ENCODE results near the gene HOXD8. TPM values are rescaled to one million over a fixed set of nuclear protein-coding genes. Genes with fewer than 3 reads are reported as not detected.

HOXD8 gene
- total RNA-seq, 6 donors from 2014 or later: 0.43 to 2.3 (median 0.74) TPM; not detected in 1

DNA sequence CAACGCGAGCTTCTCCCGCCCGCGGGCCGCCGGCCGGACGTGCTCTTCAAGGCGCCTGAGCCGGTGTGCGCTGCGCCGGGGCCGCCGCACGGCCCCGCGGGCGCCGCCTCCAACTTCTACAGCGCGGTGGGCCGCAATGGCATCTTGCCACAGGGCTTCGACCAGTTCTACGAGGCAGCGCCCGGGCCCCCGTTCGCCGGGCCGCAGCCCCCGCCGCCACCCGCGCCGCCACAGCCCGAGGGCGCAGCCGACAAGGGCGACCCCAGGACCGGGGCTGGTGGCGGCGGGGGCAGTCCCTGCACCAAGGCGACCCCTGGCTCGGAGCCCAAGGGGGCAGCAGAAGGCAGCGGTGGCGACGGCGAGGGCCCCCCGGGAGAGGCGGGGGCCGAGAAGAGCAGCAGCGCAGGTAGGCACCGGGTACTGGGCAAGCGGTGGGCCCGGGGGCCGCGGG is 21.7 kb upstream of the HOXD8 start:
- Histone ChIP-seq H3K27me3 (peaks cover 2 to 90% (median 65%) of the 10 kb centered on the region in 4 donors), H3K27ac (no peak overlapping the region), H3K4me1 (peaks cover 15 to 39% (median 31%) of the 10 kb centered on the region in 4 donors), H3K9me3 (no peaks in the 10 kb centered on the region), H3K4me3 (no peak overlapping the region), H3K36me3 (no peaks in the 10 kb centered on the region)
- ATAC-seq (ENCODE audit: low FRiP score in 2 of 2) (no peak), DNase-seq (peak in 1 of 2 donors; percentile 81)
- TF ChIP-seq POLR2A (IDR thresholded peaks at IDR 0.05) (no peak), POLR2AphosphoS5 (IDR thresholded peaks at IDR 0.05) (no peak), EP300 (IDR thresholded peaks at IDR 0.05) (no peak)
- TF ChIP-seq, protein P1, sequence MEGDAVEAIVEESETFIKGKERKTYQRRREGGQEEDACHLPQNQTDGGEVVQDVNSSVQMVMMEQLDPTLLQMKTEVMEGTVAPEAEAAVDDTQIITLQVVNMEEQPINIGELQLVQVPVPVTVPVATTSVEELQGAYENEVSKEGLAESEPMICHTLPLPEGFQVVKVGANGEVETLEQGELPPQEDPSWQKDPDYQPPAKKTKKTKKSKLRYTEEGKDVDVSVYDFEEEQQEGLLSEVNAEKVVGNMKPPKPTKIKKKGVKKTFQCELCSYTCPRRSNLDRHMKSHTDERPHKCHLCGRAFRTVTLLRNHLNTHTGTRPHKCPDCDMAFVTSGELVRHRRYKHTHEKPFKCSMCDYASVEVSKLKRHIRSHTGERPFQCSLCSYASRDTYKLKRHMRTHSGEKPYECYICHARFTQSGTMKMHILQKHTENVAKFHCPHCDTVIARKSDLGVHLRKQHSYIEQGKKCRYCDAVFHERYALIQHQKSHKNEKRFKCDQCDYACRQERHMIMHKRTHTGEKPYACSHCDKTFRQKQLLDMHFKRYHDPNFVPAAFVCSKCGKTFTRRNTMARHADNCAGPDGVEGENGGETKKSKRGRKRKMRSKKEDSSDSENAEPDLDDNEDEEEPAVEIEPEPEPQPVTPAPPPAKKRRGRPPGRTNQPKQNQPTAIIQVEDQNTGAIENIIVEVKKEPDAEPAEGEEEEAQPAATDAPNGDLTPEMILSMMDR (IDR thresholded peaks at IDR 0.05): no peak
- WGBS, 2 donors: 3% methylated on average over 18 of the region's 59 CpGs; no CpG with 5 or more reads in 1 of the 2 donors

DNA sequence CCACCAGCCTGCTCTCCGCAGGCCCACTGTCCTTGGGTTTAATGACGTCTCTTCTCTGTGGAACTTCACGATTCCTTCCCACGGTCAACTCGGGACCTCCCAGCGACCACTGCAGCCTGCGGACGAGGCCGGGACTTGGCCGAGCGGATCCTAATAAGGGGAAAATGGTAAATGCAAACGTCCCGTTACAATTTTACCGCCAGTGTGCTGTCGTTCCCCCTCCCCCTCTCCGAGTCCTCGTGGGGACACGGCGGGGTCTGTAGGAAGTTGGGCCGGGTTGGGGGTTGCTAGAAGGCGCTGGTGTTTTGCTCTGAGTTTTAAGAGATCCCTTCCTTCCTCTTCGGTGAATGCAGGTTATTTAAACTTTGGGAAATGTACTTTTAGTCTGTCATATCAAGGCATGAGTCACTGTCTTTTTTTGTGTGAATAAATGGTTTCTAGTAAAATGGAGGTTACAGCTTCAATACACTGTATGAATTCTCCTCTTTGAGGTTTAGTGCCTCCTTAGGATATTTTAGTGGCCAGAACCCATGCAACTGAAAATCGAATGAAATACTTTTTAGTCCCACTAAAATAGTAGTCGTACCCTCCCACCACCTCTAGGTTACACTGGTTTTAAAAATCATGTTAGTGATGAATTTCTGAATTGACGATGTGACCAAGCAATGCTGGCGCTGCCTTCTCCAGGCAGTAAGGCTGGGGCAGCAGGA is 20.2 kb upstream of the HOXD8 start:
- no peak overlapping the region for H3K27ac ChIP-seq
- peak in 1 of 2 donors; percentile 44 for DNase-seq
- no peaks in the 10 kb centered on the region for H3K36me3 ChIP-seq
- no peaks in the 10 kb centered on the region for H3K9me3 ChIP-seq
- ATAC-seq (ENCODE audit: low FRiP score in 2 of 2): no peak
- peaks cover 2 to 93% (median 63%) of the 10 kb centered on the region in 4 donors for H3K27me3 ChIP-seq
- no peak for TF ChIP-seq EP300 (IDR thresholded peaks at IDR 0.05)
- TF ChIP-seq, protein P1 (IDR thresholded peaks at IDR 0.05): no peak
- 8 to 9% methylated on average over 25 to 26 of the region's 26 CpGs for WGBS, 2 donors
- H3K4me3 ChIP-seq: no peak overlapping the region
- peaks cover 14 to 34% (median 26%) of the 10 kb centered on the region in 4 donors for H3K4me1 ChIP-seq

DNA sequence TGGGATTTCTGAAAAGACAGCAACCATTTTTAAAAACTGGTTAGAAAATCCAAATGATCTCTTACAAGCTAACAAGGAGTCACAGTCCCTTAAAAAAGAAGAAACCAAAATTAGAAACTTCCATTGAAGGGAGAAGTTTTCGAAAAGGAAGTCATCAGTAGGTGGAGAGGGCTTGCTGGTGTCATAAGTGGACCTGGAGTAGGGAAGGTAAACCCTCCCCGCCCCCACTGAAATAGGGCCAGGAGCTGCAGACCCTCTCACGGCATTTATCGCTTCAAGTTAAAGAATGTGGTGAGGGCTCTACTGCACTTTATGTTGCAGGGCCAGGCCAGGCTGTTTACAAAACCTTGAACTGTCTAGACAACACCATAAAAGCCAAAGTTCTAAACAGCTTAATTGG is 19.6 kb upstream of the HOXD8 start:
- TF ChIP-seq POLR2AphosphoS5 (IDR thresholded peaks at IDR 0.05) (no peak), POLR2A (IDR thresholded peaks at IDR 0.05) (no peak), EP300 (IDR thresholded peaks at IDR 0.05) (no peak)
- TF ChIP-seq, protein P1 (IDR thresholded peaks at IDR 0.05): no peak
- Histone ChIP-seq H3K36me3 (no peaks in the 10 kb centered on the region), H3K9me3 (no peaks in the 10 kb centered on the region), H3K4me1 (peaks cover 10 to 28% (median 22%) of the 10 kb centered on the region in 4 donors), H3K27ac (no peak overlapping the region), H3K4me3 (no peak overlapping the region), H3K27me3 (peaks cover 2 to 93% (median 60%) of the 10 kb centered on the region in 4 donors)
- WGBS, 2 donors: 10 to 12% methylated on average over 4 of the region's 4 CpGs
- DNase-seq (no peak), ATAC-seq (ENCODE audit: low FRiP score in 2 of 2) (no peak)

DNA sequence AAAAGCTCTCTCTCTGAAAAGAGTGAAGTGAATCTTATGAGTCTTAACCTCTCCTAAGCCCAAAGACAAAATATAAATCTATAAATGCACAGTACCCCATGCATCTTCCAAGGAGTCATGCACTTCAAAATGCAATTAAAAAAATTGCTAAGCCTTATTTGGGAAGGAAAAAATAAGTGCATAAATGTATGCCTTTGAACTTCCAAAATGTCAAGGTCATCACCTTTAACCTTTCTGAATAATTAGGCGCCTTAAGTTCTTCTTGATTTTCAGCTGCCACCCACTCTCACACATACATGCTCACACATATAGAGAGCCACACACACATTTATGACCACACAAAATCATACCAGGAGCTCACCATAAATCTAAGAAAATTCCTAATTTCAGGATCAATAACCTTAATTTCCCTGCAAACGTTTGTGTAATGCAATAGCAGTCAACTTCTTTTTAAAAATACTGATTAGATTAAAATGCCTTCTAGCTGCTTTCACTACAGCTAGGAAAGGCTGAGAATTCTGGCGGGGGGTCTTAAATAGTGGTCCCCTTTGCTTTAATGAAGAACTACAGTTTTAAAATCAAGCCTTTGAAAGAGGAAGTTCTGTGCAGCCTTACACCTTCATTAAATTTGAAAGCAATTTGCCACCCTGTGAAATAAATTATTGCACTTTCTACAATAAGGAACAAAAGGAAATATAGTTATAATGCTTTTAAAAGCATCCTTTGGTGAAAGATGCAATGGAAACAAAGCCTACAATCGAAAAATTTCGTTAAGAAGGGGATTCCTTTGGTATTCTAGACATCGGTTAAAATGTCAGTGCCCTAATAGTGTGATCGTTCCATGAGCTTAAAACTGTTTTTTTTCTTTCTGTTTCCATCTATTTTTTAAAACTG is 18.8 kb upstream of the HOXD8 start:
- TF ChIP-seq EP300 (IDR thresholded peaks at IDR 0.05) (no peak), POLR2AphosphoS5 (IDR thresholded peaks at IDR 0.05) (no peak)
- TF ChIP-seq, protein P1 (IDR thresholded peaks at IDR 0.05): peak in 1 of 6 experiments; percentile 14
- no peaks in the 10 kb centered on the region for H3K36me3 ChIP-seq
- no peak overlapping the region for H3K4me3 ChIP-seq
- H3K27ac ChIP-seq: no peak overlapping the region
- DNase-seq (no peak), ATAC-seq (ENCODE audit: low FRiP score in 2 of 2) (no peak)
- WGBS, 2 donors: 15 to 24% methylated on average over 7 of the region's 7 CpGs
- peaks cover 10 to 25% (median 22%) of the 10 kb centered on the region in 4 donors for H3K4me1 ChIP-seq
- no peaks in the 10 kb centered on the region for H3K9me3 ChIP-seq
- peaks cover 2 to 88% (median 56%) of the 10 kb centered on the region in 4 donors for H3K27me3 ChIP-seq

Measured in upper lobe of left lung (tissue), 6 donors.